ENCODE measurements around the gene VGLL1.

VGLL1 gene

DNA sequence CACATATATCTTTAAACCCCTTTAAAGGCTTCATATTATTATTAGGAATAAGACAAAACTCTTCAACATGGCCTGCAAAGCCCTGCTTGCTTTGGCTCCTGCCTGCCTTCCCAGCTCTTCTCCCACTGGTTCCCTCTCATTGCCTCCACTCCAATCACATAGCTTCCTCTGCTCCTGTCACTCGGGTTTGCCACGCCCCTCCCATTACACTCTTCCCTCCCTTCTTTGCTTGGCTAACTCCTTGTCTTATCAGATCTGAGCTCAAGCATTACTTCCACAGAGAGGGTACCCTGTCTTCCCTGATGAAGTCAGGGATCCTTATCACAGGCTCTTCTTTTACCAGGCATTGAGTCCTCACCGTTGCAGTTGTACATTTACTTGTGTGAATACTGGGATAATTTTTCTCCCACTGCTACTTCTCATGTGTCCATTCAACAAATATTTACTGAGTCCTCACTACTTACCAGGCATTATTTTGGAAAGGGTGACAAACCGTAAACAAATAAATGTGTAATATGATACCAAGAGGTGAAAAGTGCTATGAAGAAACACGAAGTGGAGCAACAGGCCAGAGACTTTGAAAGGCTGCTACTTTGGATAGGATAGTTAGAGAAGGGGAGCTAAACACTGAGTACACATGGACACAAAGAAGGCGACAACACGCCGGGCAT is 3.2 kb upstream of the VGLL1 start:
- H4K12ac ChIP-seq (ENCODE audit: low read depth, low read length), result no peak overlapping the region
- peak; percentile 67 to 77 for DNase-seq
- H3K18ac ChIP-seq (ENCODE audit: low read length), result no peak overlapping the region
- no CpG with 5 or more reads among the region's 8 CpGs for WGBS (ENCODE audit: extremely low coverage, insufficient coverage, insufficient read length)
- H2AFZ ChIP-seq (ENCODE audit: insufficient read depth, low read length, poor library complexity), result no peak overlapping the region
- no peak overlapping the region for H3K27ac ChIP-seq (ENCODE audit: low read depth, low read length)
- H3K36me3 ChIP-seq (ENCODE audit: control insufficient read depth in 1 of 2, insufficient read depth in 2 of 2, low read length in 2 of 2), result no peaks in the 10 kb centered on the region
- H2BK12ac ChIP-seq (ENCODE audit: low read length), result no peak overlapping the region
- H3K4ac ChIP-seq (ENCODE audit: low read depth, low read length), result no peak overlapping the region
- H3K79me1 ChIP-seq (ENCODE audit: low read length), result peaks cover 11% of the 10 kb centered on the region
- peaks cover 4 to 9% of the 10 kb centered on the region in 2 experiments for H3K4me1 ChIP-seq (ENCODE audit: control insufficient read depth in 1 of 2, insufficient read depth in 2 of 2, low read length in 2 of 2)
- H4K8ac ChIP-seq (ENCODE audit: low read depth, low read length), result no peak overlapping the region
- no peak overlapping the region for H3K23ac ChIP-seq (ENCODE audit: low read length)
- H2BK120ac ChIP-seq (ENCODE audit: insufficient read depth, low read length, poor library complexity), result no peak overlapping the region
- H2AK5ac ChIP-seq (ENCODE audit: low read length), result no peak overlapping the region
- H3K14ac ChIP-seq (ENCODE audit: low read length), result no peak overlapping the region
- H3K4me3 ChIP-seq (ENCODE audit: low read depth, low read length), result no peak overlapping the region
- no peaks in the 10 kb centered on the region for H3K9me3 ChIP-seq (ENCODE audit: insufficient read depth, low read depth, low read length)
- no peak overlapping the region for H2BK5ac ChIP-seq (ENCODE audit: low read depth, low read length, poor library complexity)
- H3K4me2 ChIP-seq (ENCODE audit: low read length), result no peak overlapping the region
- H3K79me2 ChIP-seq (ENCODE audit: control insufficient read depth, insufficient read depth, low read length, poor library complexity), result no peaks in the 10 kb centered on the region
- H3K9ac ChIP-seq (ENCODE audit: low read length), result no peak overlapping the region
- no peaks in the 10 kb centered on the region for H3K27me3 ChIP-seq (ENCODE audit: insufficient read depth, low read length)
- H4K91ac ChIP-seq (ENCODE audit: low read depth, low read length), result no peak overlapping the region

DNA sequence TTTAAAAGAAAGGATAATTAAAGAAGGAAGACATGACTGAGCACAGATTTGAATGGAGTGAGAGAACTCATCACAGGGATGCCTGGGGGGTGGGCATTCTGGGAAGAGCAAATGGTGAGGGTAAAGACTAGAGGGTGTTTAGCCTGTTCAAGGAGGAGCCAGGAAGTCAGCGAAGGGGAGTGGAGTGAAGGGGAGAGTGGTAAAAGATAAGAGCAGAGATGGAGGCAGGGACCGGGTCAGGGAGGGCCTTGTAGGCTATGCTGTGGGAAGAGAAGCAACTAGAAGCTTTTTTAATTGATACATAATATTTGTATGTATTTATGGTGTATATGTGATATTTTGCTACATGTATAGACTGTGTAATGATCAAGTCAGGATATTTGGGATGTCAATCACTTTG is 2.2 kb upstream of the VGLL1 start:
- no CpG with 5 or more reads among the region's 2 CpGs for WGBS (ENCODE audit: extremely low coverage, insufficient coverage, insufficient read length)
- no peak overlapping the region for H2BK5ac ChIP-seq (ENCODE audit: low read depth, low read length, poor library complexity)

DNA sequence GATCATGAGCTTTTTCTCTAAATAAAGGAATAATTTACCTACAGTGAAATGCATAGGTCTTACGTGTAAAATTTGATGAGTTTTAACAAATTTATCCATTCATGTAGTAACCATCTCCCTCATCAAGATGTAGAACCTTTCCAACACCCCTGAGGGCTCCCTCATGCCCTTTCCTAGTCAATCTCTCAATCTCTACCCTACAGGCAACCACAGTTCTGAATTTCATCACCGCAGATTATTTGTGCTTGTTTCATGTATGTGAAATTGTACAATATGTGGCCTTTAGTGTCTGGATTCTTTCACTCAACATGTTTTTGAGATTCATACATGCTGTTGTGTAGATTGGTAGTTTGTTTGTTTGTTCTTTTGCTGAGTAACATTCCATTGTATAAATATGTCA is 2.1 kb downstream of the VGLL1 start:
- Histone ChIP-seq H3K36me3 (ENCODE audit: control insufficient read depth in 1 of 2, insufficient read depth in 2 of 2, low read length in 2 of 2) (peaks cover 2 to 3% of the 10 kb centered on the region in 2 experiments), H3K9me3 (ENCODE audit: insufficient read depth, low read depth, low read length) (no peaks in the 10 kb centered on the region), H3K4me1 (ENCODE audit: control insufficient read depth in 1 of 2, insufficient read depth in 2 of 2, low read length in 2 of 2) (peaks cover 4 to 9% of the 10 kb centered on the region in 2 experiments), H4K8ac (ENCODE audit: low read depth, low read length) (no peak overlapping the region), H2BK12ac (ENCODE audit: low read length) (no peak overlapping the region), H3K14ac (ENCODE audit: low read length) (no peak overlapping the region), H3K27ac (ENCODE audit: low read depth, low read length) (no peak overlapping the region), H2AFZ (ENCODE audit: insufficient read depth, low read length, poor library complexity) (no peak overlapping the region), H3K4ac (ENCODE audit: low read depth, low read length) (no peak overlapping the region), H3K4me3 (ENCODE audit: low read depth, low read length) (no peak overlapping the region), H3K18ac (ENCODE audit: low read length) (no peak overlapping the region), H3K9ac (ENCODE audit: low read length) (no peak overlapping the region), H3K23ac (ENCODE audit: low read length) (no peak overlapping the region), H4K12ac (ENCODE audit: low read depth, low read length) (no peak overlapping the region), H2AK5ac (ENCODE audit: low read length) (no peak overlapping the region), H3K79me2 (ENCODE audit: control insufficient read depth, insufficient read depth, low read length, poor library complexity) (no peaks in the 10 kb centered on the region), H4K91ac (ENCODE audit: low read depth, low read length) (no peak overlapping the region), H3K27me3 (ENCODE audit: insufficient read depth, low read length) (no peaks in the 10 kb centered on the region), H3K79me1 (ENCODE audit: low read length) (peaks cover 11% of the 10 kb centered on the region), H2BK5ac (ENCODE audit: low read depth, low read length, poor library complexity) (no peak overlapping the region), H3K4me2 (ENCODE audit: low read length) (no peak overlapping the region), H2BK120ac (ENCODE audit: insufficient read depth, low read length, poor library complexity) (no peak overlapping the region)
- DNase-seq, result peak; percentile 68 to 85
- no CpG with 5 or more reads among the region's 2 CpGs for WGBS (ENCODE audit: extremely low coverage, insufficient coverage, insufficient read length)

More for the DNA sequence above, 2.2 kb upstream of the VGLL1 start:
- no peaks in the 10 kb centered on the region for H3K36me3 ChIP-seq (ENCODE audit: control insufficient read depth in 1 of 2, insufficient read depth in 2 of 2, low read length in 2 of 2)
- H3K9me3 ChIP-seq (ENCODE audit: insufficient read depth, low read depth, low read length), result no peaks in the 10 kb centered on the region
- H3K23ac ChIP-seq (ENCODE audit: low read length), result no peak overlapping the region
- no peak overlapping the region for H3K18ac ChIP-seq (ENCODE audit: low read length)
- no peak overlapping the region for H3K14ac ChIP-seq (ENCODE audit: low read length)
- H3K4me1 ChIP-seq (ENCODE audit: control insufficient read depth in 1 of 2, insufficient read depth in 2 of 2, low read length in 2 of 2), result peaks cover 4 to 9% of the 10 kb centered on the region in 2 experiments
- no peak overlapping the region for H2AFZ ChIP-seq (ENCODE audit: insufficient read depth, low read length, poor library complexity)
- no peak overlapping the region for H3K27ac ChIP-seq (ENCODE audit: low read depth, low read length)
- H3K9ac ChIP-seq (ENCODE audit: low read length), result no peak overlapping the region
- no peaks in the 10 kb centered on the region for H3K27me3 ChIP-seq (ENCODE audit: insufficient read depth, low read length)
- no peak overlapping the region for H3K4ac ChIP-seq (ENCODE audit: low read depth, low read length)
- no peak overlapping the region for H4K12ac ChIP-seq (ENCODE audit: low read depth, low read length)
- H2BK12ac ChIP-seq (ENCODE audit: low read length), result no peak overlapping the region
- H3K79me1 ChIP-seq (ENCODE audit: low read length), result peaks cover 11% of the 10 kb centered on the region
- H4K8ac ChIP-seq (ENCODE audit: low read depth, low read length), result no peak overlapping the region
- H2BK120ac ChIP-seq (ENCODE audit: insufficient read depth, low read length, poor library complexity), result no peak overlapping the region
- DNase-seq, result peak in 1 of 2 donors; percentile 32
- no peak overlapping the region for H3K4me3 ChIP-seq (ENCODE audit: low read depth, low read length)
- H3K4me2 ChIP-seq (ENCODE audit: low read length), result no peak overlapping the region
- H3K79me2 ChIP-seq (ENCODE audit: control insufficient read depth, insufficient read depth, low read length, poor library complexity), result no peaks in the 10 kb centered on the region
- H2AK5ac ChIP-seq (ENCODE audit: low read length), result no peak overlapping the region
- no peak overlapping the region for H4K91ac ChIP-seq (ENCODE audit: low read depth, low read length)

DNA sequence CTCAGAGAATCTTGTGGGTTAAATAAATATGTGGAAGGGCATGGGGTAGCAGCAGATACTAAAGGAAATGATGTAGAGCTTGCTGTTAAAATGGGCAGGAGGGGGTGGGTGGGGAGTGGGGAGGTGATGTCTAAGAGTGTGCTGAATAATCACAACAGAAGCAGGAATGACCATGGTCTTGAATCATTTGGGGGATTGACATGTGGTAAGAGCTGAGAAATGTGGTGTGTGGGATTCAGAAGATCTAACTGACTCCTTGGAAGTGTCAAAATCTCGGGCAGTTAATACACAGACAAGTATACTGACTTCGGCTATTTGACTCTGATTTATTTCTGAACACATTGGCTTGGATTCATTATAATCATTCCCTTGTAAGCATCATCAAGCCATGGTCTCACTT is 6.8 kb downstream of the VGLL1 start:
- Histone ChIP-seq H4K12ac (ENCODE audit: low read depth, low read length) (no peak overlapping the region), H3K79me2 (ENCODE audit: control insufficient read depth, insufficient read depth, low read length, poor library complexity) (no peaks in the 10 kb centered on the region), H3K4ac (ENCODE audit: low read depth, low read length) (no peak overlapping the region), H3K36me3 (ENCODE audit: control insufficient read depth in 1 of 2, insufficient read depth in 2 of 2, low read length in 2 of 2) (peaks cover 2 to 8% of the 10 kb centered on the region in 2 experiments), H3K27me3 (ENCODE audit: insufficient read depth, low read length) (no peaks in the 10 kb centered on the region), H3K23ac (ENCODE audit: low read length) (no peak overlapping the region), H3K4me3 (ENCODE audit: low read depth, low read length) (no peak overlapping the region), H3K14ac (ENCODE audit: low read length) (no peak overlapping the region), H4K8ac (ENCODE audit: low read depth, low read length) (no peak overlapping the region), H3K79me1 (ENCODE audit: low read length) (peaks cover 3% of the 10 kb centered on the region), H3K27ac (ENCODE audit: low read depth, low read length) (no peak overlapping the region), H3K4me1 (ENCODE audit: control insufficient read depth in 1 of 2, insufficient read depth in 2 of 2, low read length in 2 of 2) (peaks cover 0 to 4% of the 10 kb centered on the region in 2 experiments), H2BK120ac (ENCODE audit: insufficient read depth, low read length, poor library complexity) (no peak overlapping the region), H3K18ac (ENCODE audit: low read length) (no peak overlapping the region), H3K9ac (ENCODE audit: low read length) (no peak overlapping the region), H3K9me3 (ENCODE audit: insufficient read depth, low read depth, low read length) (no peaks in the 10 kb centered on the region), H2BK5ac (ENCODE audit: low read depth, low read length, poor library complexity) (no peak overlapping the region), H2AFZ (ENCODE audit: insufficient read depth, low read length, poor library complexity) (no peak overlapping the region), H2AK5ac (ENCODE audit: low read length) (no peak overlapping the region), H4K91ac (ENCODE audit: low read depth, low read length) (no peak overlapping the region), H3K4me2 (ENCODE audit: low read length) (no peak overlapping the region), H2BK12ac (ENCODE audit: low read length) (no peak overlapping the region)
- DNase-seq, result no peak
- WGBS (ENCODE audit: extremely low coverage, insufficient coverage, insufficient read length), result no CpG with 5 or more reads among the region's 2 CpGs
